ENCODE results near the gene OR52K1.

DNA sequence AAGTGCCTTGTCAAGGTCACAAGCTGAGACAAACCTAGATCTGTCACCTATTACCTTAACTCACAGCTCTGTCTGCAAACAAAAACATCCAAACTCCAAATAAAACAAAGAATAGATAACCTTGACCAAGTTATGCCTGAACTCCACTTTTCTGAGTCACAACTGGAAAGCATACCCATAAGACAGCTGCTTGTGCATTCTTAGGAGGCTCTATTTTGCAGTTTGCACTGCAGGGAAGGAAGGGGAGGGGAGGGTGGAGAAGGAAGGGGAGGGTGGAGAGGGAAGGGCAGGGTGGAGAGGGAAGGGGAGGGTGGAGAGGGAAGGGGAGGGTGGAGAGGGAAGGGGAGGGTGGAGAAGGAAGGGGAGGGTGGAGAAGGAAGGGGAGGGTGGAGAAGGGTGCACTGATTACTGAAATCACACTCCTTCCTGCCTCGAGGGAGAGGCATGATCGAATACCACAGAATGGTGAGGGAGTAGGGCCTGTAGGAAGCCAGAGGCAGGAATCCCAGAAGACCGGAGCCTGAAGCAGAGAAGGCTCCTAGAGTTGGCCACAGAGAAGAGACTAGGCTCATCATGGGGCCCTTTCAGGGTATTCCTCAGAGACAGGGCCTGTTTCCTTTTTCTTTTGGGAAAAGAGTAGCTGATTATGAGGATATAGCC is 39.1 kb upstream of the OR52K1 start:
- TF ChIP-seq, protein P1, sequence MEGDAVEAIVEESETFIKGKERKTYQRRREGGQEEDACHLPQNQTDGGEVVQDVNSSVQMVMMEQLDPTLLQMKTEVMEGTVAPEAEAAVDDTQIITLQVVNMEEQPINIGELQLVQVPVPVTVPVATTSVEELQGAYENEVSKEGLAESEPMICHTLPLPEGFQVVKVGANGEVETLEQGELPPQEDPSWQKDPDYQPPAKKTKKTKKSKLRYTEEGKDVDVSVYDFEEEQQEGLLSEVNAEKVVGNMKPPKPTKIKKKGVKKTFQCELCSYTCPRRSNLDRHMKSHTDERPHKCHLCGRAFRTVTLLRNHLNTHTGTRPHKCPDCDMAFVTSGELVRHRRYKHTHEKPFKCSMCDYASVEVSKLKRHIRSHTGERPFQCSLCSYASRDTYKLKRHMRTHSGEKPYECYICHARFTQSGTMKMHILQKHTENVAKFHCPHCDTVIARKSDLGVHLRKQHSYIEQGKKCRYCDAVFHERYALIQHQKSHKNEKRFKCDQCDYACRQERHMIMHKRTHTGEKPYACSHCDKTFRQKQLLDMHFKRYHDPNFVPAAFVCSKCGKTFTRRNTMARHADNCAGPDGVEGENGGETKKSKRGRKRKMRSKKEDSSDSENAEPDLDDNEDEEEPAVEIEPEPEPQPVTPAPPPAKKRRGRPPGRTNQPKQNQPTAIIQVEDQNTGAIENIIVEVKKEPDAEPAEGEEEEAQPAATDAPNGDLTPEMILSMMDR (conservative IDR thresholded peaks at IDR 0.05; ENCODE audit: low read length) = no peak
- TF ChIP-seq EZH2phosphoT487 (IDR thresholded peaks at IDR 0.05; ENCODE audit: borderline replicate concordance) = no peak

Measured in Loucy (cell line).